Stimulated activated CD4-positive, alpha-beta T cell treated with anti-CD3 and anti-CD28 coated beads, Interleukin-15, amount 100 ng/mL, for 48 hours (primary cell): ENCODE data around the gene CADM2.

Experiments
- DNase-seq, 2 donors: peaks; one replicate each; pipeline ENCODE4 v3.0.0-alpha.2; 2020; ENCODE audit warnings: low read depth in 2 of 2

Gene CADM2

GRCh38 chr3:85800676-85801075 is 841.9 kb downstream of the CADM2 start:
- no peak for DNase-seq

- DNase-seq = no peak
Measured at GRCh38 chr3:85801955-85802354, 843.2 kb downstream of the CADM2 start.

- DNase-seq = no peak
Measured at GRCh38 chr3:85808755-85809154, 850.0 kb downstream of the CADM2 start.

GRCh38 chr3:85821130-85821756 is 862.5 kb downstream of the CADM2 start:
- DNase-seq = no peak

- no peak for DNase-seq
Measured at GRCh38 chr3:85835857-85836440, 877.2 kb downstream of the CADM2 start.

GRCh38 chr3:85837402-85837801 is 878.6 kb downstream of the CADM2 start:
- no peak for DNase-seq

GRCh38 chr3:85838921-85839320 is 880.1 kb downstream of the CADM2 start:
- DNase-seq = no peak

GRCh38 chr3:85842081-85842480 is 883.3 kb downstream of the CADM2 start:
- no peak for DNase-seq

GRCh38 chr3:85846940-85847339 is 888.2 kb downstream of the CADM2 start:
- DNase-seq = no peak

GRCh38 chr3:85851071-85851470 is 892.3 kb downstream of the CADM2 start:
- DNase-seq = no peak

- DNase-seq = no peak
Measured at GRCh38 chr3:85853805-85854204, 895.0 kb downstream of the CADM2 start.

GRCh38 chr3:85862893-85863455 is 904.2 kb downstream of the CADM2 start:
- DNase-seq = no peak

GRCh38 chr3:85864896-85865295 is 906.1 kb downstream of the CADM2 start:
- DNase-seq = no peak

- no peak for DNase-seq
Measured at GRCh38 chr3:85867072-85867471, 908.3 kb downstream of the CADM2 start.

GRCh38 chr3:85875589-85875988 is 916.8 kb downstream of the CADM2 start:
- no peak for DNase-seq

GRCh38 chr3:85877631-85878030 is 918.8 kb downstream of the CADM2 start:
- no peak for DNase-seq

- DNase-seq = no peak
Measured at GRCh38 chr3:85881833-85882393, 923.1 kb downstream of the CADM2 start.

GRCh38 chr3:85890043-85890555 is 931.3 kb downstream of the CADM2 start:
- no peak for DNase-seq

- DNase-seq = no peak
Measured at GRCh38 chr3:85903434-85903833, 944.6 kb downstream of the CADM2 start.

GRCh38 chr3:85912980-85913379 is 954.2 kb downstream of the CADM2 start:
- no peak for DNase-seq

- DNase-seq = no peak
Measured at GRCh38 chr3:85922374-85922773, 963.6 kb downstream of the CADM2 start.

GRCh38 chr3:85930718-85931117 is 971.9 kb downstream of the CADM2 start:
- DNase-seq = no peak

- no peak for DNase-seq
Measured at GRCh38 chr3:85933326-85933725, 974.5 kb downstream of the CADM2 start.
